ENCODE data around the gene SIRT2. TPM values are rescaled to one million over a fixed set of nuclear protein-coding genes. Genes with fewer than 3 reads are reported as not detected.

SIRT2 gene
- total and polyA plus RNA-seq, 2 of the 13 experiments (the other 11 are each of a cell fraction or from before 2014, with no cell fraction given) = 22.3 to 26.1 TPM

DNA sequence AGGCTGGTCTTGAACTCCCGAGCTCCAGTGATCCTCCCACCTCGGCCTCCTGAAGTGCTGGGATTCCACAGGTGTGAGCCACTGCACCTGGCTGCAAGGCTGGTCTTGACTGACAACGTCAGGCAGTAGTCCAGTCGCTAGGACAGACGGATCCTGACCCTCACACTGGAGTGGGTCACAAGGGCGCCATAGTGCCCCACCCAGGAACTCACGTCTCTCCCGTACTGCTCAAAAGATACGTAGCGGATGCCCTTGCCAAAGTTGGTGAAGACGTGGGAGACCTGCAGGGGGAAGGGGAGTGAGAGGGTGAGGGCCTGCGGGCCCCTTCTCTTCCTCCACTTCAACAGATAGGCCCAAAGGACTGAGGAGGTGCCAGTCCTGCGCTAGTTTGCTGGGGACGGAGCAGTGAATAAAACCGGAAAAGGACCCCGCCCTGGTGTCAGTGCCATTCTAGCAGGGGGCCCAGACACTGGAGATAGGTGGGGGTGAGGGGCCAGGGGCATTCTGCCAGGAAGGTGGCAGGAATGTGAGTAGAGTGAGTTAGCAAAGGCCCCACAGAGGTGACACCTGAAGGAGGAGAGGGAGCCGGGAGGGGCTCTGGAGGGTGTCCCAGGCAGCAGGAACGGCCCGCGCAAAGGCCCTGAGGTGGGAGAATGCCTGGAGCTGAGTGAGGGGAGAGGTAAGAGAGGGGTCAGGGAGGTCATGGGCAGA is 43.2 kb upstream of the SIRT2 start (continued):
- TF ChIP-seq ZBTB38 (CRISPR knock-in tag; IDR thresholded peaks at IDR 0.05) (0 out of 2 replicates have a peak, but pooled peaks have one; percentile 29), ZNF597 (CRISPR knock-in tag; IDR thresholded peaks at IDR 0.05) (no peak), CSRNP2 (CRISPR knock-in tag; conservative IDR thresholded peaks at IDR 0.05; ENCODE audit: low read depth) (no peak), SAFB2 (CRISPR knock-in tag; IDR thresholded peaks at IDR 0.05; ENCODE audit: borderline replicate concordance, low read depth) (no peak), AGO1 (IDR thresholded peaks at IDR 0.05; ENCODE audit: low read depth, low read length, poor library complexity, severe bottlenecking) (peak; percentile 71), ARNTL (CRISPR knock-in tag; IDR thresholded peaks at IDR 0.05) (no peak), ZSCAN31 (CRISPR knock-in tag; IDR thresholded peaks at IDR 0.05; ENCODE audit: low read depth) (no peak), MIER3 (CRISPR knock-in tag; IDR thresholded peaks at IDR 0.05; ENCODE audit: borderline replicate concordance) (no peak), ZNF644 (CRISPR knock-in tag; IDR thresholded peaks at IDR 0.05; ENCODE audit: low read depth) (no peak), RFXANK (CRISPR knock-in tag; IDR thresholded peaks at IDR 0.05) (no peak), KDM2A (CRISPR knock-in tag; IDR thresholded peaks at IDR 0.05; ENCODE audit: borderline replicate concordance, low read depth) (0 out of 2 replicates have a peak, but pooled peaks have one; percentile 24), ZNF737 (CRISPR knock-in tag; IDR thresholded peaks at IDR 0.05; ENCODE audit: borderline replicate concordance) (no peak), ZNF282 (IDR thresholded peaks at IDR 0.05; ENCODE audit: partially characterized antibody) (no peak), GRHL1 (CRISPR knock-in tag; conservative IDR thresholded peaks at IDR 0.05) (no peak), ZNF230 (CRISPR knock-in tag; IDR thresholded peaks at IDR 0.05) (no peak), ZNF160 (CRISPR knock-in tag; IDR thresholded peaks at IDR 0.05) (no peak), NCOA2 (CRISPR knock-in tag; IDR thresholded peaks at IDR 0.05) (no peak)
- TF ChIP-seq, protein P1, sequence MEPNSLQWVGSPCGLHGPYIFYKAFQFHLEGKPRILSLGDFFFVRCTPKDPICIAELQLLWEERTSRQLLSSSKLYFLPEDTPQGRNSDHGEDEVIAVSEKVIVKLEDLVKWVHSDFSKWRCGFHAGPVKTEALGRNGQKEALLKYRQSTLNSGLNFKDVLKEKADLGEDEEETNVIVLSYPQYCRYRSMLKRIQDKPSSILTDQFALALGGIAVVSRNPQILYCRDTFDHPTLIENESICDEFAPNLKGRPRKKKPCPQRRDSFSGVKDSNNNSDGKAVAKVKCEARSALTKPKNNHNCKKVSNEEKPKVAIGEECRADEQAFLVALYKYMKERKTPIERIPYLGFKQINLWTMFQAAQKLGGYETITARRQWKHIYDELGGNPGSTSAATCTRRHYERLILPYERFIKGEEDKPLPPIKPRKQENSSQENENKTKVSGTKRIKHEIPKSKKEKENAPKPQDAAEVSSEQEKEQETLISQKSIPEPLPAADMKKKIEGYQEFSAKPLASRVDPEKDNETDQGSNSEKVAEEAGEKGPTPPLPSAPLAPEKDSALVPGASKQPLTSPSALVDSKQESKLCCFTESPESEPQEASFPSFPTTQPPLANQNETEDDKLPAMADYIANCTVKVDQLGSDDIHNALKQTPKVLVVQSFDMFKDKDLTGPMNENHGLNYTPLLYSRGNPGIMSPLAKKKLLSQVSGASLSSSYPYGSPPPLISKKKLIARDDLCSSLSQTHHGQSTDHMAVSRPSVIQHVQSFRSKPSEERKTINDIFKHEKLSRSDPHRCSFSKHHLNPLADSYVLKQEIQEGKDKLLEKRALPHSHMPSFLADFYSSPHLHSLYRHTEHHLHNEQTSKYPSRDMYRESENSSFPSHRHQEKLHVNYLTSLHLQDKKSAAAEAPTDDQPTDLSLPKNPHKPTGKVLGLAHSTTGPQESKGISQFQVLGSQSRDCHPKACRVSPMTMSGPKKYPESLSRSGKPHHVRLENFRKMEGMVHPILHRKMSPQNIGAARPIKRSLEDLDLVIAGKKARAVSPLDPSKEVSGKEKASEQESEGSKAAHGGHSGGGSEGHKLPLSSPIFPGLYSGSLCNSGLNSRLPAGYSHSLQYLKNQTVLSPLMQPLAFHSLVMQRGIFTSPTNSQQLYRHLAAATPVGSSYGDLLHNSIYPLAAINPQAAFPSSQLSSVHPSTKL (CRISPR knock-in tag; IDR thresholded peaks at IDR 0.05) = no peak
- TF ChIP-seq, protein P2, sequence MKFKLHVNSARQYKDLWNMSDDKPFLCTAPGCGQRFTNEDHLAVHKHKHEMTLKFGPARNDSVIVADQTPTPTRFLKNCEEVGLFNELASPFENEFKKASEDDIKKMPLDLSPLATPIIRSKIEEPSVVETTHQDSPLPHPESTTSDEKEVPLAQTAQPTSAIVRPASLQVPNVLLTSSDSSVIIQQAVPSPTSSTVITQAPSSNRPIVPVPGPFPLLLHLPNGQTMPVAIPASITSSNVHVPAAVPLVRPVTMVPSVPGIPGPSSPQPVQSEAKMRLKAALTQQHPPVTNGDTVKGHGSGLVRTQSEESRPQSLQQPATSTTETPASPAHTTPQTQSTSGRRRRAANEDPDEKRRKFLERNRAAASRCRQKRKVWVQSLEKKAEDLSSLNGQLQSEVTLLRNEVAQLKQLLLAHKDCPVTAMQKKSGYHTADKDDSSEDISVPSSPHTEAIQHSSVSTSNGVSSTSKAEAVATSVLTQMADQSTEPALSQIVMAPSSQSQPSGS (CRISPR knock-in tag; IDR thresholded peaks at IDR 0.05) = no peak

Measured in HepG2 (cell line).